HG02759 (cell line): ENCODE data around the gene NUP98.
"Not testable (repeated sequence)": the region's sequence is repeated elsewhere in the genome, so short reads cannot be mapped to it uniquely, and the experiment has no call there.

Experiments used
- ATAC-seq: cut with Tn5 transposase; IDR thresholded peaks from one replicate; pipeline ENCODE4 v1.9.1; 2021; ENCODE audit warnings: mild to moderate bottlenecking, moderate library complexity; ENCODE audit not compliant: unreplicated experiment

NUP98 gene

GRCh38 chr11:3679077-3679476 is 118.3 kb downstream of the NUP98 start:
- ATAC-seq, result no peak

DNA sequence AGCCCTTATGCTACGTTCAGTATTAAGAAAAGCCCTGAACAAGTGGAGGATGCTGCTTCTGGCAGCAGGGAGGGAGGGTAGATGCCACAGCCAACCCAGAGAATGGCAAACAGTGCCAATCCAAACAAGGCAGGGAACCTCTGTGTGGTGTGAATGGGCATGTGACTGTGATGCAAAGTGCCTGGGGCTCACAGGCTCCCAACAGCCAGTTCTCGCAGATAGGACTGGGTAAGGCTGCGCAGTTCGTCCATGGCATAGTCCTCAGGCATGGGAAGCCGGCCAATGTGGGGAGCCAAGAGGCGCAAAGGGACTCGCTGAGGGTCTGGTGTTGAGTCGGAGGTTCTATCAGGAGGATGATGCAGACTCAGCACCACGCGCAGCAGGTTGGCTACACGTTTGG is 121.4 kb downstream of the NUP98 start:
- no peak for ATAC-seq

DNA sequence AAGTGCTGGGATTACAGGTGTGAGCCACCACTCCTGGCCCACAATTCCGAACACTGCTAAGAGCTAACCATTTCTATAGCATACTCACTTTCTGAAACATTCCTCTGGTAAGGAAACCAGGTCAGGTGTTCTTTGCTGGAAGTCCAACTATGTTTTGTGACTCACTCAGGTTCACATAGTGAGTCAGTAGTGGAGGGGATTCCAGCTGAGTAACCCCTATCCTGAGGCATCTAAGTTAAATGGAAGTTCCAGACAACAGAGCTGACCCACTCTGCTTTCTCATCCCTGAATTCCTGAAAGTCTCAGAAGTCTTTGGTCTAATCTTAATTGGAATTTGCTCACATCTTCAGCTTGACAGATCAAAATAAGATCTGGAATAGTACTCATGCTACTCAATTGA is 123.2 kb downstream of the NUP98 start:
- no peak for ATAC-seq

DNA sequence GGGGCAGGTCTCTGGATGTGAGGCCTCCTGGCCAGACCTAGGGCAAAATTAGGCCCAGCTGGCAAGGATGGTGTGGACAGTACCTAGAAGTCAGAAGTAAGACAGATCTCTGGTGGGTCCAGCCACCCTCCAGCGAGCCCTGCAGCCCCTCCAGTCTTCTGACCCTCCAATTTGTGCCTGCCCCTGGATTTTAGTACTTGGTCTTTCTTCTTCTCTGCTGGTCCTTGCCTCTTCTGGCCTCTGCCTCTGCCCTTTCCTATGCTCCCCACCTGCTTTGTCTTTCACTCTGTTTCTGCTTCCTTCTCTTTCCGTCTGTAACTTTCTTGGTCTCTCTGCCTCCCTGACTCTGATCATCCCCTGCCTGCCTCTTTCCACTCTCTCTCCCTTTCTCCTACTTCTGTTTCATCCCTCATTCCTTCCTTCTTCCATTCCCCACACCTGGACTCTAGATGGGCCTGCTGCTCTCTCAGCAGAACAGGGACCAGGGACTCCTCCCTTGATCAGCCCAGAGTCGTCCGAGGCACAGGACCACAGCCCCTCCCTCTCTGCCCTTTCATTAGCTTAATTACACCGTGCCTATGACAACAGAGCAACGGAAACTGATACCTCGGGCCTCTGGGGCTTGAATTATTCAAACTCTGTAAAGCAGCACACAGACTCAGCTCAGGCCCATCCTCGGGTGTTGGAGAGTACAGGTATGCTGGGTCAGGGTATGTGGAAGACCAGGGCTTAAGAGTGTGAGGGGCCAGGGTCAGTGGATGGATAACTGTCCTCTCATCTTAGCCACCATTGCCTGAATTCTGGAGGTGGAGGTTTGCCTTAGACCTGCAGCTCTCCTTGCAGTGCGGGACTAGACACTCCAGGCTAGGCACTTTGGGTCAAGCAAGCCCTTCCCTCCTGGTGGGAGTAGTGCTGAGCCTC is 125.8 kb downstream of the NUP98 start, which contains the start of gene CHRNA10:
TSS of gene CHRNA10 (minus strand) at position 51 of the 921 bp plus-strand sequence. CDS start 72 bp downstream, outside the sequence.
- ATAC-seq, result no peak

DNA sequence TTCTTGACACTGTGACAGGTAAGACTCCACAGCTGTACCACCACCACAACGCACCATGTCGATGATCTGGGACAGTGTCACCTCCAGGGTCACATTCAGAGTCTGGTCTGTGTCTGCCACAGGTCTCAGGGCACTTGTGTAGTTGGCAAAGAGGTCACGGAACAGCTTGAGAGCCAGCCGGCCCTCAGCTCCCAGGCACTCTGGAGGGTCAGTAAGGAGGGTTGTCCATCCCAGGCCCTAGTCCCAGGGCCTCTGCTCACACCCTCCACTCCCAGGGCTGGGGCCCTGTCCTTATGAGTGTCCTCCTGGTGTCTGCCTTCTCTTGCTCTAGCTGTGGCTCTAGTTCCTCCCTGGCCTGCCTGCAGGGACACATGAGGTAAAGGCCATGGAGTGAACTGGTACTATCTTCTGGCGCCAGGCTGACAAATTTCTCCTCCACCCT is 127.6 kb downstream of the NUP98 start:
- ATAC-seq, result no peak

DNA sequence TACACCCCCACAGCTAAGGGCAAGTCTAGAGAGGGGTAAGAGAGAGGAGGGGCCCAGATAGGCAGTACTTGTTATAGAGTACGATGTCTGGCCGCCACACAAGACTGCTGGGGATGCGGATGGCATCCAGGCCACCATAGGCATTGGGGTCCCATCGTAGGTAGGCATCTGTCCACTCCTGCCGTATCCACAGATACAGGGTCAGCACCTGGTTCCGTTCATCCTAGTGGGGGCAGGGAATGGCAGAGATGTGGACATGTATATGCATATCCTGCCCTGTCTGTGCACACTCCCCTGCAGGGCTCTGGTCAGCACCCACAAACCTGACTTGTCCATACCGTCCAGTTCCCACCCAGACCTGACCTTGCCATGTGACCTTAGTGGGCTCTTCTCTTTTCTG is 128.2 kb downstream of the NUP98 start:
- ATAC-seq, result no peak

GRCh38 chr11:3667149-3668035 is 130.0 kb downstream of the NUP98 start:
- ATAC-seq, result no peak

- ATAC-seq, result no peak
Observed at GRCh38 chr11:3666023-3666530, 131.3 kb downstream of the NUP98 start.

GRCh38 chr11:3665336-3666022 is 131.9 kb downstream of the NUP98 start:
- ATAC-seq, result no peak

DNA sequence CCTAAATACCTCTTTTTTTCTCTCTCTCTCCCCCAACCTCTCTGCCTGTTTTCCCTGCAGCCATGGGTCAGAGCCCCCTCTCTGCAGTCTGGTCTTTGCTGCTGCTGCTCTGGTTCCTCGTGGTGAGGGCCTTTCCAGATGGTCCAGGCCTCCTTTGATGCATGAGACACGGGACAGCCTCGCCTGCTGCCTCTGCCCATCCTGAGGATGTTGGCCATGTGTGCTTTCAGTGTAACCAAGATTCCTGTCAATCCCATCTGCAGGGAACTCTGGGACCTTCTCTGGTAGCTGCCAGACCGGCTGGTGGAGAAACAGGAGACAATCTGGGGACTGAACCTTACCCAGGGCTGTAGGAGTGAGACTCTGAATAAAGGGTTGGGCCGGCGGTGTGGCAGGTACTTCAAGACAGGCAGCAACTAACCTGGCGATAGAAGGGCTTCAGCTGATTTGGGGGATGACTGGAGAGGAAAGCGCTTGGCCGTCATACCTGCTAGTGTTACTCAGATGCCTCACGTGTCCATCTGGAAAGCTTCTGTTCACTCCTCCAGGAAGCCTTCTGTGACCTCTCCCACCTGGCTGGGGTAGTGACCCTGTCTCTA is 133.2 kb downstream of the NUP98 start:
- ATAC-seq, result no peak

DNA sequence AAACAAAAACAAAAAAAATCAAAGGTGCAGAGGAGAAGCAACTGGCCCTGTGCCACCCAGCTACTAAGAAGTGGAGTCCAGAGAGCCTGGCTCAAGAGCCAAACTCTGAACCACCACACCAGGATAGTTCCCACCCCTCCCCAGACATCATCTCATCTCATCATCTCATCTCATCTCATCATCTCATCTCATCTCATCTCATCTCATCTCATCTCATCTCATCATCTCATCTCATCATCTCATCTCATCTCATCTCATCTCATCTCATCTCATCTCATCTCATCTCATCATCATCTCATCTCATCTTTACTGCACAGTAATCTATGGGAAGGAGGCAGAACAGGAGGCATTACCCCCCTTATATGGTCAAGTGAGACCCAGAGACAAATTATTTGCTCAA is 134.5 kb downstream of the NUP98 start:
- ATAC-seq, result no peak

DNA sequence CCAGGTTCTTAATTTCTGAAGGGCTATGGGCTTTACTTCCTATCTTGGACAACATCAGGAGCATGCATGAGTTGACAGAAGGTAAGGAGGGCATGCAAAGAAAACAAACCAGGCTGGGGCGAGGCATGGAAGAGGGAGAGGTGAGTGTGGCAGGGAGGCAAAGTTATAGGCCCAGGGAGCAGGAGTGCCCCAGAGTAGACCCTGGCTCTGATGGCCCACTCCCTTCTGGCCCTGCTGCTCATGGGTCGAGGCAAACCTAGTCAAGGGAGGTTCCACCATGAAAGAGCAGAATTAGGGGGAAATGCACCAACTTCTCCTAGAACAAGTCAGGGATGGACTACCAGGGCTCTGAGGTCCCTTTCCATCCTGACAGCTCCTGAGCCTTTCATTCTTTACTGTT is 136.4 kb downstream of the NUP98 start:
- ATAC-seq, result no peak

GRCh38 chr11:3659595-3660515 is 137.5 kb downstream of the NUP98 start:
- ATAC-seq, result no peak

DNA sequence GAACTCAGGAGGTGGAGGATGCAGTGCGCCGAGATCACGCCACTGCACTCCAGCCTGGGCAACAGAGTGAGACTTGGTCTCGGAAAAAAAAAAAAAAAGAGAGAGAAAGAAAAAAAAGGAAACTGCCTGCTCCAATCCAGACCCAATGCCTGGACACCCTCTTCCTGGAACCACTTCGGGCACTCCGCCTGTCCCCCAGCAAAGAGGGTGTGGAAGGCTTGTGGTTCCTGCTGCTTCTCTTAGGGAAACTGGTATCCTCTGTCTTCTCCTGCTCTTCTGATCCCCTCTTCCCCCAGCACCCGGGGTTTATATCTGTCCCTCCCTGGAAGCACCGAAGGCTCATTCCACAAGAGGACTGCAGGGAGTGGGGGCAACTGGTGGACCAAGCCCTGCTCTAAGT is 139.1 kb downstream of the NUP98 start:
- no peak for ATAC-seq

DNA sequence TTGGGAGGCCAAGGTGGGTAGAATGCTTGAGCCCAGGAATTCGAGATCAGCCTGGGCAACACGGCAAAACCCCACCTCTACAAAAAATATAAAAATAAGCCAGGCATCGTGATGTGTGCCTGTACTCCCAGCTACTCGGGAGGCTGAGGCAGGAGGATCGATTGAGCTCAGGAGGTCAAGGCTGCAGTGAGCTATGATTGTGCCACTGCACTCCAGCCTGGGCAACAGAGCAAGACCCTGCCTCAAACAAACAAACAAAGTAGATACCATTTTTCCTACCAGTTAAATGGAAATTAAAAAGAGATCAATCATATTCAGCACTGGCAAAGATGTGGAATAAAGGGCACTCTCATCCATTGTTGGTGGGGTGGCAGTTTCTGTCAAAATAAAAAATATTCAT is 140.0 kb downstream of the NUP98 start:
- ATAC-seq, result not testable (repeated sequence)

- ATAC-seq, result no peak
Observed at GRCh38 chr11:3655547-3655946, 141.8 kb downstream of the NUP98 start.

DNA sequence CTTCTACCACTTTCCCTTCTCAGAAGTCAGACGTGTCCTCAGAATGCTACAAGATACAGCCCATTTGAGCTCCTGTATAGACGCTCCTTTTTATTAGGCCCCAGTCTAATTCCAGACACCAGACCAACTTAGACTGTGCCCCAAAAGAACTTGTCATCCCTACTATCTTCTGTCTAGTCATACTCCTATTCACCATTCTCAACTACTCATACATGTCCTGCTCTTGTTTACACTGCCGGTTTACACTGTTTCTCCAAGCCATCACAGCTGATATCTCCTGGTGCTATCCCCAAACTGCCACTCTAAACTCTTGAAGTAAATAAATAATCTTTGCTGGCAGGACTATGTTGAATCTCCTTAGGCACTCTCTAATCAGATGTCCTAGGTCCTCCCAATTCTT is 144.8 kb downstream of the NUP98 start:
- not testable (repeated sequence) for ATAC-seq

DNA sequence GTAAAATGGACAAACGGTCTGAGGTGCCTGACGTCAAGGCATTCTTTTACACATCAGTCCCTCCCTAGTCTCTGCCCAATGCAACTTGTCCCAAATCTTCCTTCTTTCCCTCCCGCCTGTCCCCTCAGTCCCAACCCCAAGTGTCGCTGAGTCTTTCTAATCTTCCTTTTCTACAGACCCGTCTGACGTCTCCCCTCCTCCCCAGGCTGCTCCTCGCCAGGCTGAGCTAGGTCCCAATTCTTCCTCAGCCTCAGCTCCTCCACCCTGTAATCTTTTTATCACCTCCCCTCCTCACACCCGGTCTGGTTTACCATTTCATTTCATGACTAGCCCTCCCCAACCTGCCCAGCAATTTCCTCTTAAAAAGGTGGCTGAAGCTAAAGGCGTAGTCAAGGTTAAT is 148.0 kb downstream of the NUP98 start:
- not testable (repeated sequence) for ATAC-seq

GRCh38 chr11:3648843-3649242 is 148.5 kb downstream of the NUP98 start:
- not testable (repeated sequence) for ATAC-seq
